ENCODE results near the gene RPS6KB1.
"Not testable (repeated sequence)": the region's sequence is repeated elsewhere in the genome, so short reads cannot be mapped to it uniquely, and the experiment has no call there.

DNA sequence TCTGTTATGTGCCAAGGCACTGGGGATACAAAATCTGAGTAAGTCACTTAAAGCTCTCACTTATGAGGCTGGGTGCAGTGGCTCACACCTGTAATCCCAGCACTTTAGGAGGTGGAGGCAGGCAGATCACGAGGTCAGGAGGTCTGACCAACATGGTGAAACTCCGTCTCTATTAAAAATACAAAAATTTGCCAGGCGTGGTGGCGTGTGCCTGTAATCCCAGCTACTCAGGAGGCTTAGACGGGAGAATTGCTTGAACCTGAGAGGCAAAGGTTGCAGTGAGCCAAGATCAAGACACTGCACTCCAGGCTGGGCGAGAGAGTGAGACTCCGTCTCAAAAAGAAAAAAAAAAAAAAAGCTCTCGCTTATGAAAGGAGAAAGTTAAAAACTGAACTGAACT lies 66.7 kb downstream of the RPS6KB1 start:
- TF ChIP-seq, protein P1, sequence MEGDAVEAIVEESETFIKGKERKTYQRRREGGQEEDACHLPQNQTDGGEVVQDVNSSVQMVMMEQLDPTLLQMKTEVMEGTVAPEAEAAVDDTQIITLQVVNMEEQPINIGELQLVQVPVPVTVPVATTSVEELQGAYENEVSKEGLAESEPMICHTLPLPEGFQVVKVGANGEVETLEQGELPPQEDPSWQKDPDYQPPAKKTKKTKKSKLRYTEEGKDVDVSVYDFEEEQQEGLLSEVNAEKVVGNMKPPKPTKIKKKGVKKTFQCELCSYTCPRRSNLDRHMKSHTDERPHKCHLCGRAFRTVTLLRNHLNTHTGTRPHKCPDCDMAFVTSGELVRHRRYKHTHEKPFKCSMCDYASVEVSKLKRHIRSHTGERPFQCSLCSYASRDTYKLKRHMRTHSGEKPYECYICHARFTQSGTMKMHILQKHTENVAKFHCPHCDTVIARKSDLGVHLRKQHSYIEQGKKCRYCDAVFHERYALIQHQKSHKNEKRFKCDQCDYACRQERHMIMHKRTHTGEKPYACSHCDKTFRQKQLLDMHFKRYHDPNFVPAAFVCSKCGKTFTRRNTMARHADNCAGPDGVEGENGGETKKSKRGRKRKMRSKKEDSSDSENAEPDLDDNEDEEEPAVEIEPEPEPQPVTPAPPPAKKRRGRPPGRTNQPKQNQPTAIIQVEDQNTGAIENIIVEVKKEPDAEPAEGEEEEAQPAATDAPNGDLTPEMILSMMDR (IDR thresholded peaks at IDR 0.05) = not testable (repeated sequence)
- TF ChIP-seq ZFX (IDR thresholded peaks at IDR 0.05; ENCODE audit: borderline replicate concordance) = not testable (repeated sequence)

All from 22Rv1 (cell line).